H9 (cell line): Measurements from ENCODE around the gene CRHBP. TPM values are rescaled to one million over a fixed set of nuclear protein-coding genes. Genes with fewer than 3 reads are reported as not detected.

Source experiments
- DNase-seq: peaks from one replicate; pipeline ENCODE4 v3.0.0-alpha.2; 2017
- H2AFZ ChIP-seq: one replicate; pipeline ENCODE4 v1.6.1; 2013; ENCODE audit warnings: mild to moderate bottlenecking, low read length, control low read depth, moderate library complexity
- H2AK5ac ChIP-seq: 2 replicates; pipeline ENCODE4 v1.6.1; 2013; ENCODE audit warnings: low read length, control low read depth, mixed read lengths; ENCODE audit not compliant: insufficient read length
- H2BK120ac ChIP-seq: one replicate; pipeline ENCODE4 v1.6.1; 2013; ENCODE audit warnings: low read depth, mild to moderate bottlenecking, low read length, control low read depth, inconsistent platforms; ENCODE audit not compliant: poor library complexity, severe bottlenecking
- H2BK12ac ChIP-seq: 2 replicates; pipeline ENCODE4 v1.6.1; 2013; ENCODE audit warnings: low read length, control low read depth, mixed read lengths, low read depth; ENCODE audit not compliant: insufficient read length
- H2BK15ac ChIP-seq: 2 replicates; pipeline ENCODE4 v1.6.1; 2013; ENCODE audit warnings: low read depth, low read length, control low read depth
- H2BK20ac ChIP-seq: one replicate; pipeline ENCODE4 v1.6.1; 2013; ENCODE audit warnings: low read depth, mild to moderate bottlenecking, low read length, control low read depth, inconsistent platforms; ENCODE audit not compliant: poor library complexity, severe bottlenecking
- H2BK5ac ChIP-seq: 2 replicates; pipeline ENCODE4 v1.6.1; 2013; ENCODE audit warnings: low read length, control low read depth, mixed read lengths; ENCODE audit not compliant: insufficient read length
- H3K14ac ChIP-seq: 2 replicates; pipeline ENCODE4 v1.6.1; 2013; ENCODE audit warnings: low read length, control low read depth; ENCODE audit not compliant: insufficient read depth
- H3K18ac ChIP-seq: 2 replicates; pipeline ENCODE4 v1.6.1; 2013; ENCODE audit warnings: low read depth, mild to moderate bottlenecking, mixed read lengths, low read length, control low read depth; ENCODE audit not compliant: insufficient read length
- H3K23ac ChIP-seq: 2 replicates; pipeline ENCODE4 v1.6.1; 2013; ENCODE audit warnings: low read length, control low read depth, mixed read lengths, low read depth; ENCODE audit not compliant: insufficient read length
- H3K23me2 ChIP-seq: 2 replicates; pipeline ENCODE4 v1.6.1; 2013; ENCODE audit warnings: low read depth, mild to moderate bottlenecking, mixed read lengths, low read length, control low read depth; ENCODE audit not compliant: insufficient read length, poor library complexity, severe bottlenecking
- H3K27ac ChIP-seq: 2 replicates; pipeline ENCODE4 v1.5.1; 2013; ENCODE audit warnings: low read length, control low read depth, mixed read lengths, low read depth; ENCODE audit not compliant: insufficient read length
- H3K27me3 ChIP-seq: 2 replicates; pipeline ENCODE4 v1.6.1; 2013; ENCODE audit warnings: low read length, control low read depth, inconsistent platforms; ENCODE audit not compliant: insufficient read depth
- H3K4ac ChIP-seq: 2 replicates; pipeline ENCODE4 v1.6.1; 2013; ENCODE audit warnings: low read depth, mild to moderate bottlenecking, control low read depth, inconsistent platforms, low read length, moderate library complexity
- H3K4me1 ChIP-seq: 2 replicates; pipeline ENCODE4 v1.6.1; 2013; ENCODE audit warnings: low read length, control low read depth, inconsistent platforms; ENCODE audit not compliant: insufficient read depth
- H3K4me2 ChIP-seq: 2 replicates; pipeline ENCODE4 v1.6.1; 2013; ENCODE audit warnings: low read length, control low read depth, mixed read lengths; ENCODE audit not compliant: insufficient read length, insufficient read depth
- H3K56ac ChIP-seq: 2 replicates; pipeline ENCODE4 v1.6.1; 2013; ENCODE audit warnings: low read depth, mild to moderate bottlenecking, mixed read lengths, low read length, control low read depth; ENCODE audit not compliant: insufficient read length
- H3K79me1 ChIP-seq: 2 replicates; pipeline ENCODE4 v1.6.1; 2013; ENCODE audit warnings: low read depth, mild to moderate bottlenecking, moderate library complexity, low read length, control low read depth, inconsistent platforms; ENCODE audit not compliant: insufficient read depth, poor library complexity, severe bottlenecking
- H3K79me2 ChIP-seq: 2 replicates; pipeline ENCODE4 v1.6.1; 2013; ENCODE audit warnings: low read length, control low read depth, inconsistent platforms; ENCODE audit not compliant: insufficient read depth
- H3K9ac ChIP-seq: 2 replicates; pipeline ENCODE4 v1.6.1; 2013; ENCODE audit warnings: low read length, control low read depth, mixed read lengths; ENCODE audit not compliant: insufficient read length; ENCODE audit errors: extremely low read depth
- H3K9me3 ChIP-seq: one replicate; pipeline ENCODE4 v1.6.1; 2013; ENCODE audit warnings: low read depth, low read length, inconsistent platforms; ENCODE audit not compliant: control insufficient read depth
- H3T11ph ChIP-seq: one replicate; pipeline ENCODE4 v1.6.1; 2013; ENCODE audit warnings: mild to moderate bottlenecking, low read length, control low read depth, inconsistent platforms
- H4K20me1 ChIP-seq: one replicate; pipeline ENCODE4 v1.6.1; 2013; ENCODE audit not compliant: control insufficient read depth, insufficient read length, insufficient read depth
- H4K5ac ChIP-seq: 2 replicates; pipeline ENCODE4 v1.6.1; 2013; ENCODE audit warnings: low read depth, mild to moderate bottlenecking, mixed read lengths, low read length, control low read depth; ENCODE audit not compliant: insufficient read length
- H4K8ac ChIP-seq: replicated peaks from 2 replicates; pipeline ENCODE4 v1.6.1; 2013; ENCODE audit warnings: low read length, control low read depth, mixed read lengths, low read depth; ENCODE audit not compliant: insufficient read length
- H4K91ac ChIP-seq: 2 replicates; pipeline ENCODE4 v1.6.1; 2013; ENCODE audit warnings: low read depth, mild to moderate bottlenecking, moderate library complexity, mixed read lengths, low read length, control low read depth; ENCODE audit not compliant: insufficient read length
- H3K27ac Mint-ChIP-seq, 3 experiments: 2 replicates in 2 of 3; 3 replicates in 1 of 3; pipeline ENCODE4 v1.8.0; 2020 to 2021; ENCODE audit warnings: mixed read lengths in 3 of 3, mild to moderate bottlenecking in 1 of 3, moderate library complexity in 1 of 3
- H3K27me3 Mint-ChIP-seq: 2 replicates; pipeline ENCODE4 v1.8.0; 2021; ENCODE audit warnings: low read depth, mild to moderate bottlenecking, moderate library complexity, mixed read lengths
- H3K36me3 Mint-ChIP-seq, 3 experiments: 2 replicates in 2 of 3; 3 replicates in 1 of 3; pipeline ENCODE4 v1.8.0; 2020 to 2021; ENCODE audit warnings: low read depth in 3 of 3, mixed read lengths in 3 of 3; ENCODE audit not compliant: insufficient read depth in 1 of 3
- H3K4me1 Mint-ChIP-seq, 2 experiments: 2 replicates each; pipeline ENCODE4 v1.8.0; 2020; ENCODE audit warnings: mixed read lengths in 2 of 2
- H3K4me3 Mint-ChIP-seq, 2 experiments: 2 replicates in 1 of 2; 3 replicates in 1 of 2; pipeline ENCODE4 v1.8.0; 2020 to 2021; ENCODE audit warnings: mild to moderate bottlenecking in 2 of 2, mixed read lengths in 2 of 2, moderate library complexity in 1 of 2
- H3K9me3 Mint-ChIP-seq, 2 experiments: 2 replicates in 1 of 2; 3 replicates in 1 of 2; pipeline ENCODE4 v1.8.0; 2020; ENCODE audit warnings: mild to moderate bottlenecking in 2 of 2, mixed read lengths in 2 of 2, moderate library complexity in 1 of 2
- CTCF ChIP-seq: fragments of 200-600 bp; sonication (generic); conservative IDR thresholded peaks from 3 replicates; pipeline ENCODE4 v1.8.0; 2021; ENCODE audit warnings: antibody characterized with exemption, mild to moderate bottlenecking
- WGBS: extraction: QIAGEN DNeasy Blood & Tissue Kit; methylation state at CpG from one replicate; pipeline ENCODE4 v1.1.7; 2013; ENCODE audit warnings: missing lambda C conversion rate, low lambda C conversion rate, mixed read lengths; ENCODE audit not compliant: insufficient read length; ENCODE audit errors: extremely low coverage; 5-methylcytosine and 5-hydroxymethylcytosine counted together
- long read RNA-seq: library from polyadenylated mRNA; unstranded; transcript quantifications from one replicate; pipeline ENCODE4 v2.0.0, GENCODE V29; 2020
- total RNA-seq: library from RNA; stranded (reverse); gene quantifications from 2 replicates; pipeline ENCODE4 v1.2.1, GENCODE V29; 2021

Gene CRHBP, protein sequence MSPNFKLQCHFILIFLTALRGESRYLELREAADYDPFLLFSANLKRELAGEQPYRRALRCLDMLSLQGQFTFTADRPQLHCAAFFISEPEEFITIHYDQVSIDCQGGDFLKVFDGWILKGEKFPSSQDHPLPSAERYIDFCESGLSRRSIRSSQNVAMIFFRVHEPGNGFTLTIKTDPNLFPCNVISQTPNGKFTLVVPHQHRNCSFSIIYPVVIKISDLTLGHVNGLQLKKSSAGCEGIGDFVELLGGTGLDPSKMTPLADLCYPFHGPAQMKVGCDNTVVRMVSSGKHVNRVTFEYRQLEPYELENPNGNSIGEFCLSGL
- total RNA-seq: not detected in 2 replicates
- long read RNA-seq: 0 reads

DNA sequence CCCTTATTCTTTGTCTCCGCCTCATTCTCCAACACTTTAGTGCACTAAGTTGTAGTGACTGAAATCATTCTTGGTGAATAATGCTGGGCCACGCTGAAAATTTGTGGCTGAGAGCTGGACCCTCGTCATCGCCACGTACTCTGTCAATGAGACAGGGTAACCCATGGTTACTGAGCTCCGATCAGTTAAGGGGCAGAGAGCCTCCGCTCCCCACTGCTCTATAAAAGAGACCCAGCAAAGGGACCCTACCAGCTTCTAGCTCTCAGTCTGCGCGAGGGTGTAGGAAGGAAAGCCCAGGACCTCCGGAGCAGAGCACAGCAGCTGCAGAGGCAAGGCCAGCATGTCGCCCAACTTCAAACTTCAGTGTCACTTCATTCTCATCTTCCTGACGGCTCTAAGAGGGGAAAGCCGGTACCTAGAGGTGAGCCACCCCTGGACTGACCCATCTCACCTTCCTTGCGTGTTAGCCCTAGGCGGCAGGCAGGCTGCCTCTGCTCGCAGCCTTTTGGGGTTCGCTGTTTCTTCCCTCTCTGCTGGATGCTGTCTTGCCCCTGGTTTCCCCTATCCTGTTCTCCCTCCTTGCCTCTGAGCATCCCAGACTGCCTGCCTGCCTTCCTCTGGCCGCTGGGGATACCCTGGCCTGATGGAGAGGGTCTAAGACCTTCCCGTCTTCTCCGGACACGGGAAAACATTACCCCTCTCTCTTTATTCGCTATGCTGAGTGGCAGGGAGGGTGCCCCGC is at the start of gene CRHBP:
Gene CRHBP (plus strand): TSS at position 251 of the 742 bp plus-strand sequence. CDS start 90 bp downstream, at position 341.
- Histone ChIP-seq H3K27ac (no peak within 1 kb of the TSS), H4K20me1 (no peaks in the 10 kb centered on the region), H3K23me2 (peaks cover 14% of the 10 kb centered on the region), H2BK5ac (no peak within 1 kb of the TSS), H3K9ac (no peak within 1 kb of the TSS), H2AK5ac (no peak within 1 kb of the TSS), H3K18ac (no peak within 1 kb of the TSS), H3K79me1 (no peaks in the 10 kb centered on the region), H4K91ac (no peak within 1 kb of the TSS), H3K4me1 (no peaks in the 10 kb centered on the region), H3K4me2 (peak within 1 kb of the TSS; percentile 89), H3K14ac (no peak within 1 kb of the TSS; the same call in 1 of the 2 replicates), H3K23ac (no peak within 1 kb of the TSS), H3K9me3 (no peaks in the 10 kb centered on the region), H3K79me2 (no peaks in the 10 kb centered on the region), H3K27me3 (peaks cover 33% of the 10 kb centered on the region), H2BK12ac (no peak within 1 kb of the TSS), H2BK15ac (no peak within 1 kb of the TSS), H4K5ac (no peak within 1 kb of the TSS), H3T11ph (no peak within 1 kb of the TSS), H4K8ac (no peak within 1 kb of the TSS), H2BK120ac (no peak within 1 kb of the TSS), H2AFZ (no peak within 1 kb of the TSS), H3K56ac (no peak within 1 kb of the TSS), H2BK20ac (no peak within 1 kb of the TSS), H3K4ac (no peak within 1 kb of the TSS)
- Mint-ChIP-seq H3K36me3 (no peaks in the 10 kb centered on the region; a peak in 1 of 7 replicates), H3K27ac (no peak within 1 kb of the TSS), H3K4me3 (peak within 1 kb of the TSS; percentile 68 to 80), H3K27me3 (peaks cover 69% of the 10 kb centered on the region), H3K4me1 (peaks cover 11 to 14% of the 10 kb centered on the region in 2 experiments), H3K9me3 (no peaks in the 10 kb centered on the region; a peak in 1 of 5 replicates)
- DNase-seq: peak; percentile 52
- WGBS: no CpG with 5 or more reads among the region's 23 CpGs
- TF ChIP-seq CTCF: no peak
